NB4 (cell line): ENCODE data around the gene MAGEB4.

Source experiments
- POLR2A ChIP-seq: IDR thresholded peaks from 2 replicates; pipeline ENCODE4 v1.6.1; 2011; ENCODE audit warnings: mild to moderate bottlenecking; ENCODE audit not compliant: insufficient read length; ENCODE audit errors: extremely low read depth
- TF ChIP-seq, protein P1 (sequence below): IDR thresholded peaks from one replicate; pipeline ENCODE4 v1.5.1; 2012; ENCODE audit warnings: low read depth, low read length
- TF ChIP-seq, protein P2 (sequence below): IDR thresholded peaks from 2 replicates; pipeline ENCODE4 v1.6.1; 2011; ENCODE audit warnings: low read depth, low read length

- TF ChIP-seq, protein P1, sequence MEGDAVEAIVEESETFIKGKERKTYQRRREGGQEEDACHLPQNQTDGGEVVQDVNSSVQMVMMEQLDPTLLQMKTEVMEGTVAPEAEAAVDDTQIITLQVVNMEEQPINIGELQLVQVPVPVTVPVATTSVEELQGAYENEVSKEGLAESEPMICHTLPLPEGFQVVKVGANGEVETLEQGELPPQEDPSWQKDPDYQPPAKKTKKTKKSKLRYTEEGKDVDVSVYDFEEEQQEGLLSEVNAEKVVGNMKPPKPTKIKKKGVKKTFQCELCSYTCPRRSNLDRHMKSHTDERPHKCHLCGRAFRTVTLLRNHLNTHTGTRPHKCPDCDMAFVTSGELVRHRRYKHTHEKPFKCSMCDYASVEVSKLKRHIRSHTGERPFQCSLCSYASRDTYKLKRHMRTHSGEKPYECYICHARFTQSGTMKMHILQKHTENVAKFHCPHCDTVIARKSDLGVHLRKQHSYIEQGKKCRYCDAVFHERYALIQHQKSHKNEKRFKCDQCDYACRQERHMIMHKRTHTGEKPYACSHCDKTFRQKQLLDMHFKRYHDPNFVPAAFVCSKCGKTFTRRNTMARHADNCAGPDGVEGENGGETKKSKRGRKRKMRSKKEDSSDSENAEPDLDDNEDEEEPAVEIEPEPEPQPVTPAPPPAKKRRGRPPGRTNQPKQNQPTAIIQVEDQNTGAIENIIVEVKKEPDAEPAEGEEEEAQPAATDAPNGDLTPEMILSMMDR = no peak
- TF ChIP-seq, protein P2, sequence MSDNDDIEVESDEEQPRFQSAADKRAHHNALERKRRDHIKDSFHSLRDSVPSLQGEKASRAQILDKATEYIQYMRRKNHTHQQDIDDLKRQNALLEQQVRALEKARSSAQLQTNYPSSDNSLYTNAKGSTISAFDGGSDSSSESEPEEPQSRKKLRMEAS = no peak
- TF ChIP-seq POLR2A = no peak
Measured at GRCh38 chrX:30283456-30284200, 41.8 kb downstream of the MAGEB4 start.
